Measurements from ENCODE around the gene PDZRN3. TPM values are rescaled to one million over a fixed set of nuclear protein-coding genes. Genes with fewer than 3 reads are reported as not detected.
A peak's percentile ranks its signal among the peaks of the same experiment; 100 is the strongest.

PDZRN3 gene
- total and polyA plus RNA-seq, 7 donors, result 2.5 to 39.3 (median 16.0) TPM

DNA sequence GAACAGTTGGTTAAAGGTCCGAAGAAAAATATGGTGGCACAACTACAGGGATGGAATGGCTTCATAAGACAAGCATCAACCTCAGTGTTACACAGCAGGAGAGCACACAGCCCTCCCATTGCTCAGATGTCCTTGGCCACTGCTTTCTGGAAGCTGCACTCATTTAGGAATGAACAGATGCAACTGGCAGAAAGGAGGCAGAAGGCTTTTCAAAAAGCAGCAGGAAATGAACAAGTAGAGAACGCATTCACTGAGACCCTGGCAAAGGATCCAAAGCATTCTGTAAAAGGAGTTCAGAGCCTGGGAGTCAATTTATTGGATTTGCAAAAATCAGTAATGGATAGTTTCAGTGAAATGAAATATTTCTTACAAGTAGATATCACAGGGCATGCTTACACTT lies 101.1 kb downstream of the PDZRN3 start:
- DNase-seq (no peak), ATAC-seq (no peak)
- Histone ChIP-seq H3K36me3 (ENCODE audit: insufficient read depth in 1 of 2, low read depth in 1 of 2) (no peaks in the 10 kb centered on the region), H3K27ac (no peak overlapping the region), H3K4me3 (no peak overlapping the region), H3K27me3 (ENCODE audit: insufficient read depth in 3 of 3, low read length in 2 of 3) (no peaks in the 10 kb centered on the region), H3K4me1 (peaks cover 25% of the 10 kb centered on the region), H3K9me3 (peaks cover 4% of the 10 kb centered on the region)
- intact Hi-C loops (cut with DNase I), result no loop called here
- TF ChIP-seq CTCF (IDR thresholded peaks at IDR 0.05), result no peak
- 61 to 83% (median 74%) methylated on average over 2 of the region's 2 CpGs for WGBS, 3 donors

DNA sequence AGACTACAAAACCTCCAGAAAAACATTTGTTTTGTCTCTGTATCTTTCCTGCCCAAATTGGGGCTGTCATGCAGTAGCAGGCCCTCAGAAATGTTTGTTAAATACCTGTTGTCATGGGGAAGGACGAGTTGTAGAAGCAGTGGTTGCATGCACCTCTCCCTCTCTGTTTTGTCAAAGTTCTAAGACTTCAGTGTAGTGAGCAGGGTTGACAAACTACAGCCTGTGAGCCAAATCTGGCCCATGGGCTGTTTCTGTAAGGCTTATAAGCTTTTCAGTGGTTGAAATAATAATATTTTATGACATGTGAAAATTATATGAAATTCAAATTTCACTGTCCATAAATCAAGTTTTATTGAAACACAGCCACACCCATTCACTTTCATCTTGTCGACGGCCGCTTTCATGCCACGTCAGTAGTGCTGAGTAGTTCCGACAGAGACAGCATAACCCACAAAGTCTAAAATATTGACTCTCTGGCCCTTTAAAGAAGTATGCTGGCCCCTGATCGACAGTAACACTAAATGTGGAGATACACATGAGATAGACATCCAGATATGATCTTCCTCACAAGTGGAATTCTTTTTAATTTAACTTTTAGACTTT lies 102.9 kb downstream of the PDZRN3 start:
- peaks cover 4% of the 10 kb centered on the region for H3K9me3 ChIP-seq
- no peaks in the 10 kb centered on the region for H3K27me3 ChIP-seq (ENCODE audit: insufficient read depth in 3 of 3, low read length in 2 of 3)
- no peak for TF ChIP-seq CTCF (IDR thresholded peaks at IDR 0.05)
- intact Hi-C loops (cut with DNase I), result no loop called here
- peak overlapping the region; percentile 49 for H3K4me3 ChIP-seq
- no peak for DNase-seq
- H3K36me3 ChIP-seq (ENCODE audit: insufficient read depth in 1 of 2, low read depth in 1 of 2), result no peaks in the 10 kb centered on the region
- H3K4me1 ChIP-seq, result peaks cover 25% of the 10 kb centered on the region
- WGBS, 3 donors, result 44 to 80% (median 62%) methylated on average over 7 of the region's 7 CpGs
- H3K27ac ChIP-seq, result peak overlapping the region; percentile 73
- no peak for ATAC-seq

- Histone ChIP-seq H3K27me3 (ENCODE audit: insufficient read depth in 3 of 3, low read length in 2 of 3) (no peaks in the 10 kb centered on the region), H3K36me3 (ENCODE audit: insufficient read depth in 1 of 2, low read depth in 1 of 2) (no peaks in the 10 kb centered on the region), H3K27ac (peak overlapping the region; percentile 73), H3K4me1 (peaks cover 26% of the 10 kb centered on the region), H3K4me3 (peak overlapping the region; percentile 49), H3K9me3 (peaks cover 4% of the 10 kb centered on the region)
- TF ChIP-seq CTCF (IDR thresholded peaks at IDR 0.05), result peak; percentile 0
- WGBS, 3 donors, result 14 to 19% (median 18%) methylated on average over 13 of the region's 13 CpGs
- intact Hi-C loops (cut with DNase I), result no loop called here
- peak; percentile 49 to 85 (median 70) for ATAC-seq
- DNase-seq, result peak; percentile 33 to 62
These were observed 103.7 kb downstream of the PDZRN3 start for GRCh38 chr3:73520931-73521461.

- peak overlapping the region; percentile 37 for H3K27ac ChIP-seq
- peak in 2 of 4 donors; percentile 50 to 54 for ATAC-seq
- peaks cover 35% of the 10 kb centered on the region for H3K4me1 ChIP-seq
- no peaks in the 10 kb centered on the region for H3K27me3 ChIP-seq (ENCODE audit: insufficient read depth in 3 of 3, low read length in 2 of 3)
- DNase-seq, result no peak
- H3K36me3 ChIP-seq (ENCODE audit: insufficient read depth in 1 of 2, low read depth in 1 of 2), result no peaks in the 10 kb centered on the region
- H3K4me3 ChIP-seq, result no peak overlapping the region
- WGBS, 3 donors, result 22 to 40% (median 38%) methylated on average over 5 of the region's 5 CpGs
- no peaks in the 10 kb centered on the region for H3K9me3 ChIP-seq
- intact Hi-C loops (cut with DNase I), result loop anchor here in 1 of 2 donors (10.0 kb wide), 1 partner anchor 248 kb away; no protein-coding TSS in a partner anchor
- TF ChIP-seq CTCF (IDR thresholded peaks at IDR 0.05), result no peak
These were observed 108.1 kb downstream of the PDZRN3 start for GRCh38 chr3:73516631-73517030.

Measured in psoas muscle (tissue), 8 donors.